Measurements from ENCODE around the gene RNLS.

RNLS gene

DNA sequence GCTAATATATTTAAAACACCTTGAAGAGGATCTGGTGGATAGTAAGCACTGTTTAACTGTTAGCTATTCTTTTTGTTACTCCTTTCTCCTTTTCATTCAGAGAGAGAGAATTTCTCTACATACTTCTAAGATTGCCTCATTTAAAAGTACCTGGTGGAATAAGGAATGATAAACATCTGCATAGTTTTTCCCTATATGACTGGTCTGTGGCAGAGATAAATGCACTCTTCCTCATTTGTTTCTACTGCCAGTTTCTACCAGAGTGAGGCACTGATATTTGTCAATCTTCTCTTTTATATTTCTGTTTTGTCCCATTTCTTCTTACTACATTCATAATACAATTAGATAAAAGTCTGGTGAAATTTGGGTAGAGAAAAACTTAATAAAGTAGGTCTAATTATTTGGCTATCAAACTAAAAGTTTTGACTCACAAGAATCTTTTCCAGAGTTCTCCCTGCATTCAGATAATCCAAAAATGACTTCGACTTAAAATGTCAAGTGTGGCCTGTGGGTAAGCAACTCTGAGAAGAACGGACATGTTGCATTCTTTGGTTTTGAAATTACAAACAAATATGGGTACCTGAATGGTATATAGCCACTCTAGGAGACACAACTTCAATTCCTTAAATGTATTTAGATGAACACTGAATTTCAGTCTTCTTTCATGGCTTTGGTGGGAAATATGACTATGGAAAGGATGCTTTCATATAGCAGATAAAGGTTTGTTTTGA lies 38.8 kb downstream of the RNLS start:
- TF ChIP-seq MAX (IDR thresholded peaks at IDR 0.05; ENCODE audit: low read depth, low read length) = no peak
- no peak for TF ChIP-seq MYC (IDR thresholded peaks at IDR 0.05; ENCODE audit: low read depth, low read length)
- no peak for TF ChIP-seq CTCF (IDR thresholded peaks at IDR 0.05; ENCODE audit: low read depth, low read length)
- no peak for TF ChIP-seq POLR2A (IDR thresholded peaks at IDR 0.05; ENCODE audit: extremely low read depth, insufficient read length)
- no peak overlapping the region for H3K4me3 ChIP-seq (ENCODE audit: low read depth, low read length)
- DNase-seq (ENCODE audit: low read depth) = no peak

DNA sequence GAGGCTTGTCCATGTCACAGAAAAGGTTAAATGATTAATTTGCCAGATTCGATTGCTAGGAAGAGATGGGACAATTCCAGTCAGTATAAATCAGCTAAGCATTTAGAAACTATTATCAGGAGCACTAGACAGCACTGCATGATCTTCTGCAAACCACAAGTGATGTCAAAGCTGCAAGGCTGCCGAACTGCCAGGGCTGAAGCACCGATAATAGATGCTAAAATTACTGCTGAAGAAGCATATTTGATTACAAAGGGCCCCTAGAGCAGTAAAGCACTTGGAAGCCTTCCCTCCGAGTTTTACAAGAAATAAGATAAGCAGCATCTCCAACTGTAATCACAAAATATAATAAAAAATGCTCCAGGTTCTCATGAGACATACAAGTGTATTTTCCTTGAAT lies 40.6 kb downstream of the RNLS start:
- TF ChIP-seq MYC (IDR thresholded peaks at IDR 0.05; ENCODE audit: low read depth, low read length) = no peak
- no peak for TF ChIP-seq CTCF (IDR thresholded peaks at IDR 0.05; ENCODE audit: low read depth, low read length)
- TF ChIP-seq MAX (IDR thresholded peaks at IDR 0.05; ENCODE audit: low read depth, low read length) = no peak
- no peak for TF ChIP-seq POLR2A (IDR thresholded peaks at IDR 0.05; ENCODE audit: extremely low read depth, insufficient read length)
- no peak for DNase-seq (ENCODE audit: low read depth)
- H3K4me3 ChIP-seq (ENCODE audit: low read depth, low read length) = no peak overlapping the region

GRCh38 chr10:88541116-88541626 lies 41.9 kb downstream of the RNLS start:
- DNase-seq (ENCODE audit: low read depth) = no peak
- no peak overlapping the region for H3K4me3 ChIP-seq (ENCODE audit: low read depth, low read length)
- no peak for TF ChIP-seq MYC (IDR thresholded peaks at IDR 0.05; ENCODE audit: low read depth, low read length)
- TF ChIP-seq CTCF (IDR thresholded peaks at IDR 0.05; ENCODE audit: low read depth, low read length) = no peak
- no peak for TF ChIP-seq POLR2A (IDR thresholded peaks at IDR 0.05; ENCODE audit: extremely low read depth, insufficient read length)
- no peak for TF ChIP-seq MAX (IDR thresholded peaks at IDR 0.05; ENCODE audit: low read depth, low read length)

- no peak for DNase-seq (ENCODE audit: low read depth)
- H3K4me3 ChIP-seq (ENCODE audit: low read depth, low read length) = no peak overlapping the region
- TF ChIP-seq CTCF (IDR thresholded peaks at IDR 0.05; ENCODE audit: low read depth, low read length) (no peak), POLR2A (IDR thresholded peaks at IDR 0.05; ENCODE audit: extremely low read depth, insufficient read length) (no peak), MAX (IDR thresholded peaks at IDR 0.05; ENCODE audit: low read depth, low read length) (no peak), MYC (IDR thresholded peaks at IDR 0.05; ENCODE audit: low read depth, low read length) (no peak)
Observed at GRCh38 chr10:88540351-88540750, 42.8 kb downstream of the RNLS start.

DNA sequence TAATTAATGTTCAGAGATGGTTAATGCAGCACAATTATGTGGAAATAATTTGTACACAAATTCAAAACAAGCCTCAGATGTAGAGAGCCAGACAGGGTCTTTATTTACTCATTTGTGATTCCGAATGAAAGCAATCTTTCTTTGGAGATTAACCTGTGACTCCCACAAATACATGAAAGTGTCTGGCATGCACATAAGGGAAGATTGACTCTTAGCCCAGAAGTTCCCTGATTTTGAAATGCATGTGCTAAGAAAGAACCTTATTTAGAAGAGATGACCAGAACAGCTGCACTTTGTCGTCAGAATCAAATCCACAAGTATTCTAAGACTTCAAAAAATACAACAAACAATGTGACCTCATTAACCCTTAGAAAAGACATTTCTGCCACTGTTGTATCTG lies 45.1 kb downstream of the RNLS start:
- DNase-seq (ENCODE audit: low read depth) = no peak
- TF ChIP-seq POLR2A (IDR thresholded peaks at IDR 0.05; ENCODE audit: extremely low read depth, insufficient read length) (no peak), MAX (IDR thresholded peaks at IDR 0.05; ENCODE audit: low read depth, low read length) (no peak), CTCF (IDR thresholded peaks at IDR 0.05; ENCODE audit: low read depth, low read length) (no peak), MYC (IDR thresholded peaks at IDR 0.05; ENCODE audit: low read depth, low read length) (no peak)
- H3K4me3 ChIP-seq (ENCODE audit: low read depth, low read length) = no peak overlapping the region
